NCI-H1105 (cell line): ENCODE data around the gene ITIH1.

ENCODE experiments used
- DNase-seq: peaks from one replicate; lab custom pipeline; 2025; lab: John Stamatoyannopoulos, UW

ITIH1 gene

DNA sequence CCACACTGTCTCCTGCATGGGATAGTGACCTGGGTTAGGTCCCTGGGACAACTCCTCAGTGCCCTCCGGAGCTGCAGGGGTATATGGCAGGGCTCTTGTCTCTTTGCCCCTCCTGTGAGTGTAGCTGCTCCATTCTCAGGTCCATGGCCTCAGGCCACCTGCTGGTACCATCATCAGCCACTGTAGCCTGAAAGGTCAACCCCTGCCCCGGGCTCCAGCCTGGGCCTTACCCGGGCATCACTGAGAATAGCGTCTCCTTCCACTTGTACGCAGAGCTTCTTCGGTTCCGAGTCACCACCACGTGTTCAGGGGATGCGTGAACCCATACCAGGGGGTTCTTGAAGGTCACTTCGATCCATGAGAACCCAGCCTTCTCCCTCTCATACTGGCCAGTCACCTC lies 39.3 kb downstream of the ITIH1 start:
- DNase-seq = no peak

DNA sequence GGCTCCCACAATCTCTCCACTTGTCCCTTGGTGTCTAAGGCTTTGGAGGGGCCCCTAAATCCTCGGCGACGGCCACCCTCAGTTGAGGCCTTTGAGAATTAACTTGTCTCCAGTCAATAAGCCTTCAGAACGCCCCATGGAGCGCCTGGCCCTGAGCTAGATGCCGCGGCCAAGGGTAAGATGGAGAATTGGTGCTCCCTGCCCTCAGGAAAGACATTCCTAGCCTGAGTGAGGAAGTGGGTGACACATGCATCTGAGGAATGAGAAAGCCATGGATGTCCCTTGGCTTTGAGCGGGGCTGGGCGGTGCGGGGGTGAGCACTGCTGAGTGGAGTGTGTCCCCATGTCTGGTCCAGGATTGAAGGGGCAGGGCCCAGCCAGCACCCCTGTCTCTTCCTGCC lies 39.8 kb downstream of the ITIH1 start:
- DNase-seq = no peak

DNA sequence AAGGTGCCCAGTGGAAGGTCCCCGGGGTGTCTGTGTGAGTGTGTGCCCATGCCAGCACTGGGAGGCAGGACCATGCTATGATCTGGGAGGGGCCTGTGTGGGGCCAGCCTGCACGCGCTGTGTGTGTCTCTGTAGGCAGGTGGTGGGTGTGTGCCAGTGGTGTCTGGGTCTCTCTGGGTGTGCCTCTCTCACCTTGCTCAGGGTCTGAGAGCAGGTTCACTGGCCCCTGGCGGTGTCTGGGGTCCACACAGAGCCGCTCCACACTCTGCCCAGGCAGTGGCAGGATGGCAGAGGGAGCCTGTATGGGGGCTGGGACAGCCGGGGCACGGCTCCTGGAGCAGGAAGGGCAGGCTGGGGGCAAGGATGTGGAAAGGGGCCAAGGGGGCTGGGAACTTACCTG lies 40.5 kb downstream of the ITIH1 start:
- DNase-seq = no peak

DNA sequence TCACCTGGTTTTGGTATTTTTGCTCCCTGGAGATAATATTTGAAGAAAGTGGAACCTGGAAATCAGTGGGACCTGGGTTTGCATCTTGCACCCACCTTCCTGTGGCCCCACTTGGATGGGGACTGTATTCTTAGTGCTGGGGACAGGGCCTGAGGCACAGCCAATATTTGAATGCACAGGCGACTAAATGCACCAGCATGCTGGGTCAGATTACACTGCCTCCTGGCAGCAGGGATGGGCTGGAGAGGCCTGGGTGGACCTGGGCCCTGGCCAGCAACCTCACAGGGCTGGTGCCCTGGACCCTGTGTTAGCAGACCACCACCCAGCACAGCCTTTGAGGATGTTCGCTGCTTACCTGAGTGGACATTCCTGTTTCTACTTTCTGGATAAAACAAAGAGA lies 42.5 kb downstream of the ITIH1 start:
- DNase-seq = no peak

DNA sequence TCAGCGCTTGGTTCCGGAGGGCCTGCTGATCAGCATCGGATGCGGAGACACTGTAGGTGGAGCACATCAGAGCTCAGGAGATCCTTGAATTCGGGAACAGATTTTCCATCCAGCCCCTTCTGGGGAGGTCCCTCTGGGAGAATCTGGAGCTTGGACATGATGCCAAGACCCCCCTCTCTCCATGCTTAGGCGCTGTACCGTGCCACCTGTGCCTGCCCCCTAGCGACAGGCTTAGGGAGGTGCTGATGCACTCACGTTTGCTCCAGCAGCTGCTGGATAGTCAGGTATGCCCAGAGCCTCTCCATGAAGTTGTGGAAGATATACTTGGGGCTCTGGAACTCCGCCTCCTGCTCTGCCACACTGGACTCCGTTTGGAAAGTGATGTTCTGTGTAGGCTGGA lies 43.3 kb downstream of the ITIH1 start:
- DNase-seq = no peak

DNA sequence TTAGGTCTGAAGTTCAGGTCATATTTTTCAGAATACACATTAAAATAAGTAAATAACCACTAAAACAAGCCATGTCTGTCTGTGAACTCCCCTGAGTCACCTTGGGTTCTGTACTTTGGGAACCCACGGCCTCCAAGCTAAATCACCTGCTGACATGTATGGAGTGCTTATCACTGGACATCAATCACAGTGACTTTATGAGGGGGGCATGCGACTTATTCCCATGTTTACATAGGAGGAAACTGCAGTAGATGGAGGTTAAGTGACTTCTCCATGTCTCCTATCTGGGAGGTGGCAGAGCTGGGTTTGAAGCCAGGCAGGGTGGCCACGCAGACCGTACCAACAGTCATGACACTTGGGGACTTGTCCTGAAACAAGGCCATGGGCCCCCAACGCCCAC lies 45.0 kb downstream of the ITIH1 start:
- DNase-seq = no peak

DNA sequence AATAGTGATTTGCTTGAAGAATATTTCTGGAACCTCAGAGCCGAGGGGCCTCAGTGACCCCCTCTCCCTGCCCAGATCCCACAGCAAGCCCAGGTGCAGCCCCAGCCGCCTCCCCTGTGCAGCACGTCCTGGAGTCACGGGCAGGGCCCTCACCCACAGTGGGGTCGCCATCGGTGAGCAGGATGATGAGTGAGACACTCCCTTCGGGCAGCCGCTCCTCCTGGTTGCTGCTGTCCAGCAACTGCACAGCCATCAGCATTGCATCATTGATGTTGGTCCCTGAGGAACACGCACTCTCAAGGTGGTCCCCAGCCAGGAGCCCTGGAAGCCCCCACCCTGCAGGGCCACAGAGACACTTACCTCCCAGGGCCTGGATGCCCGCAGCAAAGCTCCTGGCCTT lies 46.6 kb downstream of the ITIH1 start:
- DNase-seq = no peak

DNA sequence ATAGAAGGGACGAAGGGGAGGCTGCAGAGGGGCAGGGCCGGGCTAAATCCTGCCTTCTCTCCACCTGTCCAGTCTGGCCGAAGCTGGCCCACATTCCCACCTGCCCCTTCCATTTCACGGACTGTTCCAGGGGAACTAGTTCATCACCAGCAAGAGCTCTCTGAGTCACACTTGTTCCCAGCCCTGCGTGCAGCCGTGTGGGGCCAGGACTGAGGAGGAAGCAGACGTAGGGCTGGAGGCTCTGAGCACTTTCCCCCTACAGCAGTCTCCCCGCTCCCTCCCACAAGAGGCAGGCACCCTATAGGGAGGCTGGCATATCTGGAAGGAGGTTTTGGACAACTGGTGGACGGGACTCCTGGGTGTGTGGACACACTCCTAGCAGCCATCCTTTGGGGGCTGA lies 50.0 kb downstream of the ITIH1 start:
- no peak for DNase-seq

DNA sequence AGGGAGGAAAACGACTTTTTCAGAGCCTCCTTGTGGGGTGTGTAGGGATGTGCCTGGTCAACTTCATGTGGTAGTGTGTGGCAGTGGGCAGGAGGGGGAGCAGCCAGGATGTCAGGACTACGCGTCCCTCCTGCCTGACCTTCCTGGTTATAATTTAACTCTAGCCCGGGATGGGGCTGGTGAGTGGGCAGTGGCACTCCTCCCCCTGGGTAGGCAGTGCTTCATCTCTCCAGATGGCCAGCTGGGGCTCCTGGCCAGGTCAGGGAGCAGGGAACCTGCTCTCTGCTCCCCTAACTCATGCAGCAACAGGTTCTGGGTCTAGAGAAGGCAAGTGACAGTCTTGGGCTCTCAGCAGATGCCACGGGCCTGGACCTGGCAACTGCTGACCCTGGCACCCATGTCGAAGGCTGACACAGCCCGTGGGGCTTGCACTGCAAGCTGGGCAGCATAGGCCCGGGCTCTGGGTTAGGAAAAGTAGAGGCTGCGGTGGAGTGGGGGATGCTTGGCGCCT lies 50.5 kb downstream of the ITIH1 start:
- DNase-seq = no peak

DNA sequence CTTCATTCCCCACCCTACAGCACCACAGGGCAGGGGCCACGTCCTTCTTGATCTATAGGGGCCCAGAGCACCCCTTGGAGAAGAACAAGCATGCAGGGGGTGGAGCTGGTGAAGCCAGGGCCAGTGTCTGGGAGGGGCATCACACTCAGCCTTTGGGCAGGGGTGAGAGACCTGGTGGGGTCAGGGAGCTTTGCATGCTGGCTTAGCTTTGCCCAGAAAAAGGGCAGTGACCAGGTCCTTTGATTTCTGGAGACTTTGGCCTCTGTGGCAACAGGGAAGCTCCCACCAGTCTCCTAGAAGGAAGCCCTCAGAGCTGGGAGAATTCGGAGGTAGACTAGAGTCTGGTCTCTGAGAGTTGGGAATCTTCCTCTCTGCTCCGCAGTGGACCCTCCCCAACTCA lies 52.1 kb downstream of the ITIH1 start:
- no peak for DNase-seq

DNA sequence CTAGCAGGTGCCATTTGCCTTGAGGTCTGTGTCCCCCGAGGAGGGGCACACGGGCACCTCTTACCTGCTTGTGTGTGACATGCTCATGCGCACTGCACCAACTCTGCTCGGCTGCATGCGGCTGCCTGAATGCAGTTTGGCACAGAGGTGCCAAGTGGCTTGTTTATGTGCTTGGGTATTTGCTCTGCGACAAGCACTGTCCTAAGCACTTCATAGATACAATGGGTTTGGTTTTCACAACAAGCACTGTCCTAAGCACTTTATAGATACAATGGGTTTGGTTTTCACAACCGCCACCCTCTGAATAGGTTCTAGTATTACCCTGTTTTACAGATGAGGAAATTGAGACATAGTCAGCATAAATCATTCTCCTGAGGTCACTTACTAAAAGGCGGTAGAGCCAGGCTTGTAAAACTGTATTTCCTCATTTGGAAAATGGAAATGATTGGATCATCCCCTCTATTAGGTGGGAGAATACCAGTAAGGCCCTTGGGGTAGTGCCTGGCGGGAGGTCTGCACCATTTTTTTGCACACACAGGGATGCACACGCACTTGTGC lies 52.6 kb downstream of the ITIH1 start:
- no peak for DNase-seq

DNA sequence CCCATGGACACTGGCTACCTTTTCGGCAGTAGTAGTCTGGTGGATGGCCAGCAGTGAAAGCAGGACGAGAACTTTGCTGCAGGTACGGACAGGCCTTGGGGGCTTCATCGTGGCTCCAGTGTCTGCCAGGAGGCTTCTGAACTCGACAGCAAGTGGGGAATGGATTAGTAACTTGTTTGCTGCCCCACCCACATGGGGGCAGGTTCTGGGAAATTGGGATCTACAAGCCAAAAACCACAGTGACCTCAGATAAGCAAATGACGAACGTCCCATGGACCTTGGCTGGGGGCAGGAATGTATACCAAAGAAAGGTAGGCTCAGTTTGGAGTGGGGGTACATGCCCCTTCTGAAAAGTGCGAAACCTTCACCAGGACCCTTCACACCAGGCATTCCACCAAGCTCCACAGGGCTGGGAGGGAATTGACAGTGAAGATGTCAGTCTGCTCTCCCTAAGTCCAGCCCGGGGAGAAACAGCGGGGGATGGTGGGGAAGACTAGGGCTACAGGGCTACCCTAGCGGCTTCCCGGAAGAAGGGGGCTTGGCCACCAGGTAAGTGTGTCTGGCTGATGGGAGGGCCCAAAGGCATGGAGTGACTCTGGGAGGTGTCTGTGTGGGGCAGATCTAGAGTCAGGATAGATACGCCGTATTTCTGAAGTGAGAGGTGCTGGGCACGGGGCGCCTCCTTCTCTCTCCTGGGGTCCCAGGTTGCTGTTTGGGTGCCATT lies 53.3 kb downstream of the ITIH1 start, which contains the start of gene ITIH4:
TSS of gene ITIH4 (minus strand) at position 138 of the 724 bp plus-strand sequence. CDS start at position 108, 30 bp downstream.
- DNase-seq = no peak

DNA sequence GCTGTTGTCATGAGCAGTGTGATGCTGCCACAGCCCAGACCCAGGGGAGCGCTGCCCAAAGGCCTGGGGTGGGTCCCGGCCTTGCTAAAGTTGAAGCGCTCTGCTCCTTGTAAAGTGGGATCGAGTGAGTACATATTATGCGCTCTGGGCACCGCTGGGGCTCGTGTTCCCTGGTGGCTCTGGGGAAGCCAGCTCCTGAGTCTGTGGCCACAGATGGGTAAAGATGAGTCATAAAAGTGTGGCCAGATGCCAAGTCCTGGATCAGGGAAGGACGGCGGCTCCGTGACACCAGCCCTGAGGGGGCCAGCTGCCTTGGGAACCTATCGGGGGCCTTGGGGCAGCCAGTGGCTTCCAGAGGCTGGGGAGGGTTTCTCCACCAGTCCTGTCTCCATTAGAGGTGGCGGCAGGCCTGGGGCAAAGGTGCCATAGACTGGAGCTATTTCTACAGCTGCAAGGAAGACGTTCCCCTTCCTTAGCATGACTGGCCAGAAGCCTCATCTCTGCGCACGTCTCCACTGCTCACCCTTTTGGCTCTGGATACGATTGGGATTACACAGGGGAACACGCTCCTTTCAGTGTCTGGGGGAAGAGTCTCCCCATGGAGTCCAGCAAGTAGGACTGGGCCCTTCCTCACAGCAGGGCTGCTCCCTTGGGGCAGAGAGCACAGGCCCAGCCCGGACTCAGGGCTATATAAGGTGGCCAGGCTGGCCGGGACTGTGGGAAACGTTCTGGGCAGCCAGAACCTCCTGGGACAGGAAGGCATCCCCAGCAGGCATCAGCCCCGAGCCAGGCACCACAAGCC lies 54.3 kb downstream of the ITIH1 start:
- DNase-seq = peak; percentile 7

DNA sequence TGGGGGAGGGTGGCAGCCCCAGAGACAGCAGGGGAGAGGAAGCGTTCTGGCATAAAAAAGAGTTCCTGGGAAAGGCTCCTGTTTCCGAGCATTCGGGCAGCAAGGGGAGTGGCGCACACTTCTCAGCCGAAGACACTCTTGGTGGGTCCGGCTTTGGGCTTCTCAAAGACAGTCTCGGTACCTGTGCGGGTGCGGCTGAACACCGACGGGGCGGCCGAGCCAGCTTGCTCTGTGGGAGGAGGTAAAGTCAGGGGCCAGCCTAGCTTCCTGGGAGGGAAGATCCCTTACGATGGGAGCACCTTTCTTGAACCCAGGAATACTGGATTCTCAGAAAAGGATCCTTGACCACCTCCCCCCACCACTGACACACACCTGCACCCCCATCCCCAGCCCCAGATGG lies 55.8 kb downstream of the ITIH1 start:
- no peak for DNase-seq

DNA sequence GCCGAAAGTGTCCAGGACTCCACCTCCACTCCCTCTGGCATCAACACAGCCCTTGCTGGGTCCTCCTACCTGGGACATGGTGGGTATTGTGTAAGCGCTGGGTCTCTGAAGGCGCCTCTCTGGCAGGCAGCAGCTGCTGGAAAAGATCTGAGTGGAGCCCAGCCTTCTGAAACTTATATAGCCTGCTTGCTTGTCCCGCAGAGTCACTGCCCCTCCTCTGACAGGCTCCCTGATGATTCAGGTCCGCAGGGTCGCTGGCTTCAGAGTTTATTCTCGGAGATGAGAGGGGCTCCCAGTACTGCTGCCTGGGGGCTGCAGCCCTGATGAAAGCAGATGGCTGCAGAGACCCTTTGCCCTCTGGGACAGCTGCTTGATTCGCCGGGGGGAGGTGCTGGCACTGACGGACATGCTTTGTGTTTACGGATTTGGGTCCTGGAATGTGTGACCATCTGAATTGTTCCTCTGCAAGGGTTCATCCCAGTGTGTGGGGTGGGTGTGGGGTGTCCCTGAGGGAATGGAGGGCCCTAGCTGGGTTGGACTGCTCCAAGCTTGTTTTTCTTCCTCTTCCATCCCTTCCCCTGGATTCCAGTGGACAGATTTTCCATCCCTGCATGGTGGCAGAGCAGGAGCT lies 57.6 kb downstream of the ITIH1 start, which contains the start of gene MUSTN1:
TSS of gene MUSTN1 (minus strand) at position 149 of the 631 bp plus-strand sequence. CDS start at position 78, 71 bp downstream.
- no peak for DNase-seq

DNA sequence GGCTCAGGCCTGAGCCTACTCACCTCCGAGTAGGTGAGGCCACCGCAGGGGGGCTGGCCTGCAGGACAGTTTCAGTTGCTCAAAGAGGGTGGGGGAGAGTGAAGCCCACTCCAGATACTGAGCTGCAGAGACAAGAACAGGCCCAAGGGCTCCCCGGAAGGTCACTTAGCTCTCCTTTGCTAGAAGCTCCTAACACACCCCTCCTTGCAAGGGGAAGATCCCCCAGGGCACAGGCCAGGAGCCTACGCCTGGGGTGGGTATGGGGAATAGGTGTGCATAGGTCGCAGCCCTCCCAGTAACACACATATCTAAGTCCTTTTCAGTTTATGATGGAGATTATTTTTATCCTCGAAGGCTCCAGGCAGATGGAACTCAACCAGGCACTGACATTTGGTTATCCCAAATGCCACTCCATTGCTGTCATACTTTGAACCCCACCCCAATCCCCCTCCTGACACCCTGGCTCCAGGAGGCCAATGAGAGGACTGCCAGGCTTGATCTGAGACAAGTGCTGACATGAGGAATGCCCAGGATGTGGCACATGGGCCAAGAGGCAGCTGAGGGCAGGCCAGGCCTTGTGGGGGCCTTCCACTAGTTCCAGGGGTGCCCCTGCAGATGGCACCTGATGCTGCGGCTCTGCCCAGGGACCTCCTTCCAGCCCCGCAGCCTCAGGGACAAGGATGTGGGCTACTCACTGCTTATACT lies 58.5 kb downstream of the ITIH1 start:
- no peak for DNase-seq

DNA sequence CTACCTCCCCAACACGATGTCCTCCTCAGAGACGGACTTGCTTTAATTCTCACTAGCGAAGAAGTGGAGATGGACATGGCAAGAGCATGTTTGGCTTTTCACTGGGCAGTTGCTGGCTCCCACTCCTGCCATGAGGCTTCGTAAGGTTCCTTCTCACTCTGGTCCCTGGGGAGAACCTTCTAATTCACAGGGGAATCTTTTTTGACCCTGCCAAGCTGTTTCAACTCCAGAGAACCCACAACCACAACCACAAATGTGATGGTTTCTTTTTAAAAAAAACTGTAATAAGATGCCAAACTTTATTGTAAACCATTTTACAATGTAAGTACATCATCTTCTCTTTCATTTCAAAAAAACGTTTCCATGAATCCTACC lies 59.1 kb downstream of the ITIH1 start:
- DNase-seq = no peak

DNA sequence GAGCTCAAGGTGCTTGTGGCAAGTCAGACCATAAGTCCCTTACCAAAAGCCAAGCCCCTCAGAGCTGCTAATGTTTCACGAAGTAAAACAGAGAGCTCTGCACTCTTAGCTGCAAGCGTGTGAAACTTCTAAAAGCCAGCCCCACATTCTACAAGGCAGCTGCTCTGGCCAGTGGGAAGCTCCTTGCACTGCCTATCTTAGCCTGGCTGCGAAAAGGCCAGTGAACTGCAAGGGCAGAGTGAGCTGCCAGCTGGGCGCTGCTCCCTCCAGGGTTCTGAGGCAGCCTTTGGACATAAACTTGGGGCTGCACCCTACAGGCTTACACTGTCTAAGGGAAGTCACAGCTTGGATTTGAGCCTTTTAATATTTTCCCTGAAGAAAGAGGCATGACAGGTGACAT lies 59.6 kb downstream of the ITIH1 start:
- no peak for DNase-seq

DNA sequence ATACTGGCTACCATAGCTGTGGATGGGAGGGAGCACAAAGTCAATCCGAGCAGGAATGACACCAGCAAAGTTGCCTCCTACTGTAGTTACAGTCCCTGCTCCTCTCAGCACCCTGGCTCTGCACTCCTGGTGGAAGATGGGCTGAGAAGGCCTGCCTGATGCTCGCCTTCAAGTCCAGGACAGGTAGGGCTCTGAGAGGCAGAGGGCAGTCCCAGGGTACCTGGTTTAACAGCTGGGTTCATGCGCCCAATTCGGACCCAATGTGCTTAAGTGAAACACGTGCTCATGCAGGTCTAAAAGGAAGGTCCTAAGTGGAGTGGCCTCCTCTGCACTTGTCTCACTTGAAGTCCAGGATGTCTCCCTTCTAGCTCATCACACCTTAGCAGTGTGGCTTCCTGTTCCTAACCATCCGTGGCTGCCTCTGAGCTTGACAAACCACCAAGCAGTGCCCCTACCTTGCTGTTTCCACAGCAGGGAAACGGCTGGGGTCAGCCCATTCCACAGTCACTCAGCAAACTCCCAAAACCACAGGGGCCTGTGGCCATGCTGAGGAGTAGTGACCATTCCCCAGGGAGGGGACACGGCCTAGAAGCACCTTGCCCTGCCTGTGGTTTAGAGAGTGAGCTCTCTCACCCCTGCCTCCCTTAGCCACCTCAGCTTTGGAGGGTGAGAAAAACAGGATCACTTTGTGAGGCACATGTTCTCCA lies 61.3 kb downstream of the ITIH1 start:
- no peak for DNase-seq

DNA sequence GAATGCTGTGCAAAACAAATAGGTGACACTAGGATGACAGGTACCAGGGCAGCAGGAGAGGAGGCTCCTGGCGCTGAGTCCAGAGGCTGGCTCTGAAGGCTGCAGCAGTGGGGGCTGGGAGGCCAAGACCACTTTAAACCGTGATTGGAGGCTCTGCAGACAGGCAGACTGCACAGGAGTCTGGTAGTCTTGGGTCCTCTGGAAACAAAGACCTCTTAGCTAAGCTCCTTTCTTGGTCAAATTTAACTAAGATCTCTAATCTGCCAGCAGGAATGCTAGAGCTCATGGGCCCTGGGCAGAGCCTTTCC lies 61.8 kb downstream of the ITIH1 start:
- no peak for DNase-seq

DNA sequence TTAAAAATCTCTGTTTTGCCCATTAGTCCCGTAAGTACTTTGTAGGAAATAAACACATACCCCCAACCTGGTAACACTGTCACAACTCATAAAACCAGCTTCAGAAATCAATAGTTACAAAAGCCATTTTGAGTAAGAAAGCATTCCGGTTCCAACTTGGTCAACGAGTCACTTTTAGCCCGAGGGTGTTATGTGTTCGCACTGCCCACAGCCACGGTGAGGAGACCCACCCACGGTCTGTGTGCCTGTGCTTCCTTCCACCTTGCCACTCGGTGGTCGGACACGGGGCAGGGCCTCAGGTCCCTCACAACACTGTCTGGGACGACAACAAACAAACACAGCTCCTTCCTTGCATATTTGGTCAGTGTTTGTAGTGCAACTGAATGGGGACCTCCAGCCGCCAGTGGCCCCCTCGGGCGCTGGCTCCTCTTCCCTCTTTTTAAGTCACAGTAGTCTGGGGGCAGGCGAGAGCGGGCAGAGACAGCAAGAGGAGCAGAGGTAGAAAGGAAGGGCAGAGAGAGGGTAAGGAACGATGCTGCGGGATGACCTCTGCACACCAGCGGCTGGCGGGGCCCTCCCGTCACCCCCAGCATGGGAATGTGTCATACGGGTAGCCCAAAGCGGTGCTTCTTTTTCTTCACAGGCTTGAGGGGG lies 62.6 kb downstream of the ITIH1 start:
- no peak for DNase-seq
